Activated naive CD4-positive, alpha-beta T cell treated with anti-CD3 and anti-CD28 coated beads, Interleukin-2, amount 50 U/mL, for 16 hours (primary cell): Measurements from ENCODE around the gene CLMN.

ENCODE experiments used
- DNase-seq: peaks from one replicate; pipeline ENCODE4 v3.0.0-alpha.2; 2020

The CLMN gene

GRCh38 chr14:95341564-95341963 lies 21.9 kb upstream of the CLMN start:
- DNase-seq: no peak

GRCh38 chr14:95341115-95341514 lies 21.4 kb upstream of the CLMN start:
- DNase-seq: no peak

- no peak for DNase-seq
These were observed 20.5 kb upstream of the CLMN start for GRCh38 chr14:95340201-95340697.

- no peak for DNase-seq
These were observed 19.7 kb upstream of the CLMN start for GRCh38 chr14:95339301-95339865.

GRCh38 chr14:95338436-95338835 lies 18.7 kb upstream of the CLMN start:
- no peak for DNase-seq

- no peak for DNase-seq
These were observed 17.4 kb upstream of the CLMN start for GRCh38 chr14:95337041-95337595.

- DNase-seq: no peak
These were observed 16.6 kb upstream of the CLMN start for GRCh38 chr14:95336192-95336760.

GRCh38 chr14:95335071-95335470 lies 15.4 kb upstream of the CLMN start:
- DNase-seq: no peak

GRCh38 chr14:95334044-95334443 lies 14.3 kb upstream of the CLMN start:
- DNase-seq: no peak

GRCh38 chr14:95332641-95333040 lies 12.9 kb upstream of the CLMN start:
- no peak for DNase-seq

- DNase-seq: no peak
These were observed 12.2 kb upstream of the CLMN start for GRCh38 chr14:95331708-95332408.

- DNase-seq: no peak
These were observed 11.1 kb upstream of the CLMN start for GRCh38 chr14:95330591-95331370.

GRCh38 chr14:95329941-95330340 lies 10.2 kb upstream of the CLMN start:
- DNase-seq: no peak

GRCh38 chr14:95328729-95329503 lies 9.2 kb upstream of the CLMN start:
- no peak for DNase-seq

GRCh38 chr14:95327558-95328374 lies 8.1 kb upstream of the CLMN start:
- DNase-seq: no peak

- DNase-seq: no peak
These were observed 7.3 kb upstream of the CLMN start for GRCh38 chr14:95326987-95327386.

- DNase-seq: no peak
These were observed 4.2 kb upstream of the CLMN start for GRCh38 chr14:95323917-95324316.

- DNase-seq: no peak
These were observed 3.7 kb upstream of the CLMN start for GRCh38 chr14:95323361-95323760.

GRCh38 chr14:95322651-95323050 lies 2.9 kb upstream of the CLMN start:
- no peak for DNase-seq

GRCh38 chr14:95321693-95322455 lies 2.2 kb upstream of the CLMN start:
- no peak for DNase-seq
